H9 (cell line): ENCODE results near the gene KIF15. TPM values are rescaled to one million over a fixed set of nuclear protein-coding genes. Genes with fewer than 3 reads are reported as not detected.

Experiments used
- DNase-seq: peaks from one replicate; pipeline ENCODE4 v3.0.0-alpha.2; 2017
- H2AFZ ChIP-seq: one replicate; pipeline ENCODE4 v1.6.1; 2013; ENCODE audit warnings: mild to moderate bottlenecking, low read length, control low read depth, moderate library complexity
- H2AK5ac ChIP-seq: 2 replicates; pipeline ENCODE4 v1.6.1; 2013; ENCODE audit warnings: low read length, control low read depth, mixed read lengths; ENCODE audit not compliant: insufficient read length
- H2BK120ac ChIP-seq: one replicate; pipeline ENCODE4 v1.6.1; 2013; ENCODE audit warnings: low read depth, mild to moderate bottlenecking, low read length, control low read depth, inconsistent platforms; ENCODE audit not compliant: poor library complexity, severe bottlenecking
- H2BK12ac ChIP-seq: 2 replicates; pipeline ENCODE4 v1.6.1; 2013; ENCODE audit warnings: low read length, control low read depth, mixed read lengths, low read depth; ENCODE audit not compliant: insufficient read length
- H2BK15ac ChIP-seq: 2 replicates; pipeline ENCODE4 v1.6.1; 2013; ENCODE audit warnings: low read depth, low read length, control low read depth
- H2BK20ac ChIP-seq: one replicate; pipeline ENCODE4 v1.6.1; 2013; ENCODE audit warnings: low read depth, mild to moderate bottlenecking, low read length, control low read depth, inconsistent platforms; ENCODE audit not compliant: poor library complexity, severe bottlenecking
- H2BK5ac ChIP-seq: 2 replicates; pipeline ENCODE4 v1.6.1; 2013; ENCODE audit warnings: low read length, control low read depth, mixed read lengths; ENCODE audit not compliant: insufficient read length
- H3K14ac ChIP-seq: 2 replicates; pipeline ENCODE4 v1.6.1; 2013; ENCODE audit warnings: low read length, control low read depth; ENCODE audit not compliant: insufficient read depth
- H3K18ac ChIP-seq: 2 replicates; pipeline ENCODE4 v1.6.1; 2013; ENCODE audit warnings: low read depth, mild to moderate bottlenecking, mixed read lengths, low read length, control low read depth; ENCODE audit not compliant: insufficient read length
- H3K23ac ChIP-seq: 2 replicates; pipeline ENCODE4 v1.6.1; 2013; ENCODE audit warnings: low read length, control low read depth, mixed read lengths, low read depth; ENCODE audit not compliant: insufficient read length
- H3K23me2 ChIP-seq: 2 replicates; pipeline ENCODE4 v1.6.1; 2013; ENCODE audit warnings: low read depth, mild to moderate bottlenecking, mixed read lengths, low read length, control low read depth; ENCODE audit not compliant: insufficient read length, poor library complexity, severe bottlenecking
- H3K27ac ChIP-seq: 2 replicates; pipeline ENCODE4 v1.5.1; 2013; ENCODE audit warnings: low read length, control low read depth, mixed read lengths, low read depth; ENCODE audit not compliant: insufficient read length
- H3K27me3 ChIP-seq: 2 replicates; pipeline ENCODE4 v1.6.1; 2013; ENCODE audit warnings: low read length, control low read depth, inconsistent platforms; ENCODE audit not compliant: insufficient read depth
- H3K4ac ChIP-seq: 2 replicates; pipeline ENCODE4 v1.6.1; 2013; ENCODE audit warnings: low read depth, mild to moderate bottlenecking, control low read depth, inconsistent platforms, low read length, moderate library complexity
- H3K4me1 ChIP-seq: 2 replicates; pipeline ENCODE4 v1.6.1; 2013; ENCODE audit warnings: low read length, control low read depth, inconsistent platforms; ENCODE audit not compliant: insufficient read depth
- H3K4me2 ChIP-seq: 2 replicates; pipeline ENCODE4 v1.6.1; 2013; ENCODE audit warnings: low read length, control low read depth, mixed read lengths; ENCODE audit not compliant: insufficient read length, insufficient read depth
- H3K56ac ChIP-seq: 2 replicates; pipeline ENCODE4 v1.6.1; 2013; ENCODE audit warnings: low read depth, mild to moderate bottlenecking, mixed read lengths, low read length, control low read depth; ENCODE audit not compliant: insufficient read length
- H3K79me1 ChIP-seq: 2 replicates; pipeline ENCODE4 v1.6.1; 2013; ENCODE audit warnings: low read depth, mild to moderate bottlenecking, moderate library complexity, low read length, control low read depth, inconsistent platforms; ENCODE audit not compliant: insufficient read depth, poor library complexity, severe bottlenecking
- H3K79me2 ChIP-seq: 2 replicates; pipeline ENCODE4 v1.6.1; 2013; ENCODE audit warnings: low read length, control low read depth, inconsistent platforms; ENCODE audit not compliant: insufficient read depth
- H3K9ac ChIP-seq: 2 replicates; pipeline ENCODE4 v1.6.1; 2013; ENCODE audit warnings: low read length, control low read depth, mixed read lengths; ENCODE audit not compliant: insufficient read length; ENCODE audit errors: extremely low read depth
- H3K9me3 ChIP-seq: one replicate; pipeline ENCODE4 v1.6.1; 2013; ENCODE audit warnings: low read depth, low read length, inconsistent platforms; ENCODE audit not compliant: control insufficient read depth
- H3T11ph ChIP-seq: one replicate; pipeline ENCODE4 v1.6.1; 2013; ENCODE audit warnings: mild to moderate bottlenecking, low read length, control low read depth, inconsistent platforms
- H4K20me1 ChIP-seq: one replicate; pipeline ENCODE4 v1.6.1; 2013; ENCODE audit not compliant: control insufficient read depth, insufficient read length, insufficient read depth
- H4K5ac ChIP-seq: 2 replicates; pipeline ENCODE4 v1.6.1; 2013; ENCODE audit warnings: low read depth, mild to moderate bottlenecking, mixed read lengths, low read length, control low read depth; ENCODE audit not compliant: insufficient read length
- H4K8ac ChIP-seq: replicated peaks from 2 replicates; pipeline ENCODE4 v1.6.1; 2013; ENCODE audit warnings: low read length, control low read depth, mixed read lengths, low read depth; ENCODE audit not compliant: insufficient read length
- H4K91ac ChIP-seq: 2 replicates; pipeline ENCODE4 v1.6.1; 2013; ENCODE audit warnings: low read depth, mild to moderate bottlenecking, moderate library complexity, mixed read lengths, low read length, control low read depth; ENCODE audit not compliant: insufficient read length
- H3K27ac Mint-ChIP-seq, 3 experiments: 2 replicates in 2 of 3; 3 replicates in 1 of 3; pipeline ENCODE4 v1.8.0; 2020 to 2021; ENCODE audit warnings: mixed read lengths in 3 of 3, mild to moderate bottlenecking in 1 of 3, moderate library complexity in 1 of 3
- H3K27me3 Mint-ChIP-seq: 2 replicates; pipeline ENCODE4 v1.8.0; 2021; ENCODE audit warnings: low read depth, mild to moderate bottlenecking, moderate library complexity, mixed read lengths
- H3K36me3 Mint-ChIP-seq, 3 experiments: 2 replicates in 2 of 3; 3 replicates in 1 of 3; pipeline ENCODE4 v1.8.0; 2020 to 2021; ENCODE audit warnings: low read depth in 3 of 3, mixed read lengths in 3 of 3; ENCODE audit not compliant: insufficient read depth in 1 of 3
- H3K4me1 Mint-ChIP-seq, 2 experiments: 2 replicates each; pipeline ENCODE4 v1.8.0; 2020; ENCODE audit warnings: mixed read lengths in 2 of 2
- H3K4me3 Mint-ChIP-seq, 2 experiments: 2 replicates in 1 of 2; 3 replicates in 1 of 2; pipeline ENCODE4 v1.8.0; 2020 to 2021; ENCODE audit warnings: mild to moderate bottlenecking in 2 of 2, mixed read lengths in 2 of 2, moderate library complexity in 1 of 2
- H3K9me3 Mint-ChIP-seq, 2 experiments: 2 replicates in 1 of 2; 3 replicates in 1 of 2; pipeline ENCODE4 v1.8.0; 2020; ENCODE audit warnings: mild to moderate bottlenecking in 2 of 2, mixed read lengths in 2 of 2, moderate library complexity in 1 of 2
- WGBS: extraction: QIAGEN DNeasy Blood & Tissue Kit; methylation state at CpG from one replicate; pipeline ENCODE4 v1.1.7; 2013; ENCODE audit warnings: missing lambda C conversion rate, low lambda C conversion rate, mixed read lengths; ENCODE audit not compliant: insufficient read length; ENCODE audit errors: extremely low coverage; 5-methylcytosine and 5-hydroxymethylcytosine counted together
- total RNA-seq: library from RNA; stranded (reverse); gene quantifications from 2 replicates; pipeline ENCODE4 v1.2.1, GENCODE V29; 2021
- TF ChIP-seq, protein P1 (sequence below): fragments of 200-600 bp; sonication (generic); conservative IDR thresholded peaks from 3 replicates; pipeline ENCODE4 v1.8.0; 2021; ENCODE audit warnings: antibody characterized with exemption, mild to moderate bottlenecking

Gene KIF15
- total RNA-seq, 1 experiment from 2014 or later, result 25.0 TPM

DNA sequence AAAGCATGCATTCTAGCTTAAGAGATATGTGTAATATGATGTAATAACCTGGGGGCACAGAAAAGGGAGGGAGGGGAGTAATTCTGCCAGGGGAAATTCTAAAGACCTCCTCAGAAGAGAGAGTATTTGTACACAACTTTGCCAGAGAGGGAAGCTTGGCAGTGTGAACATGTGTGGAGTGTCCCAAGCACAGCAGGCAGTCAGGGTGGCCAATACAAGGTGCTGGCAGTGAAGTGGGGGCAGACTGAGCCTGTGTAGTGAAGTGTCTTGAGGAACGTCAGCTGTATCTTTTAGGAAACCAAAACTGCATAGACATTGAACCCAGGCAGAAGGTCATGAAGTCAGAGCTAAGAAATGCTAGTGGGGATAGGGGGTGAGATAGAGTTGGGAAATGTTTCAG lies 70.4 kb downstream of the KIF15 start:
- no peaks in the 10 kb centered on the region for H3K79me2 ChIP-seq
- H3K9me3 ChIP-seq, result peaks cover 7% of the 10 kb centered on the region
- H3K23ac ChIP-seq, result no peak overlapping the region
- H3K27ac ChIP-seq, result no peak overlapping the region
- Mint-ChIP-seq H3K4me3 (no peak overlapping the region), H3K27me3 (no peaks in the 10 kb centered on the region), H3K36me3 (peaks cover 42 to 73% (median 61%) of the 10 kb centered on the region in 3 experiments), H3K27ac (no peak overlapping the region), H3K9me3 (peaks cover 0 to 12% of the 10 kb centered on the region in 2 experiments; a peak in 3 of 5 replicates), H3K4me1 (no peaks in the 10 kb centered on the region)
- no peaks in the 10 kb centered on the region for H4K20me1 ChIP-seq
- H3K18ac ChIP-seq, result no peak overlapping the region
- no peak overlapping the region for H3K56ac ChIP-seq
- WGBS, result no CpG with 5 or more reads among the region's 1 CpG
- H3K23me2 ChIP-seq, result no peaks in the 10 kb centered on the region
- no peak for DNase-seq
- TF ChIP-seq, protein P1, sequence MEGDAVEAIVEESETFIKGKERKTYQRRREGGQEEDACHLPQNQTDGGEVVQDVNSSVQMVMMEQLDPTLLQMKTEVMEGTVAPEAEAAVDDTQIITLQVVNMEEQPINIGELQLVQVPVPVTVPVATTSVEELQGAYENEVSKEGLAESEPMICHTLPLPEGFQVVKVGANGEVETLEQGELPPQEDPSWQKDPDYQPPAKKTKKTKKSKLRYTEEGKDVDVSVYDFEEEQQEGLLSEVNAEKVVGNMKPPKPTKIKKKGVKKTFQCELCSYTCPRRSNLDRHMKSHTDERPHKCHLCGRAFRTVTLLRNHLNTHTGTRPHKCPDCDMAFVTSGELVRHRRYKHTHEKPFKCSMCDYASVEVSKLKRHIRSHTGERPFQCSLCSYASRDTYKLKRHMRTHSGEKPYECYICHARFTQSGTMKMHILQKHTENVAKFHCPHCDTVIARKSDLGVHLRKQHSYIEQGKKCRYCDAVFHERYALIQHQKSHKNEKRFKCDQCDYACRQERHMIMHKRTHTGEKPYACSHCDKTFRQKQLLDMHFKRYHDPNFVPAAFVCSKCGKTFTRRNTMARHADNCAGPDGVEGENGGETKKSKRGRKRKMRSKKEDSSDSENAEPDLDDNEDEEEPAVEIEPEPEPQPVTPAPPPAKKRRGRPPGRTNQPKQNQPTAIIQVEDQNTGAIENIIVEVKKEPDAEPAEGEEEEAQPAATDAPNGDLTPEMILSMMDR, result no peak
- H3K4ac ChIP-seq, result no peak overlapping the region
- no peak overlapping the region for H4K5ac ChIP-seq
- H4K8ac ChIP-seq, result no peak overlapping the region
- H3K9ac ChIP-seq, result no peak overlapping the region
- H2BK120ac ChIP-seq, result no peak overlapping the region
- no peaks in the 10 kb centered on the region for H3K4me1 ChIP-seq
- H3K14ac ChIP-seq, result no peak overlapping the region
- H3K27me3 ChIP-seq, result no peaks in the 10 kb centered on the region
- no peak overlapping the region for H2BK5ac ChIP-seq
- H2BK12ac ChIP-seq, result no peak overlapping the region
- H2AK5ac ChIP-seq, result no peak overlapping the region
- no peak overlapping the region for H3T11ph ChIP-seq
- no peaks in the 10 kb centered on the region for H3K79me1 ChIP-seq
- no peak overlapping the region for H3K4me2 ChIP-seq
- H2BK20ac ChIP-seq, result no peak overlapping the region
- H2BK15ac ChIP-seq, result no peak overlapping the region
- H2AFZ ChIP-seq, result no peak overlapping the region
- H4K91ac ChIP-seq, result no peak overlapping the region
